SIG-M5 (cell line): Measurements from ENCODE around the gene CLDN19.
A peak's percentile ranks its signal among the peaks of the same experiment; 100 is the strongest.

Experiments
- DNase-seq: peaks from one replicate; lab custom pipeline; 2025; lab: John Stamatoyannopoulos, UW

CLDN19 gene

GRCh38 chr1:42739753-42740700, at the start of gene CLDN19:
Gene CLDN19 (minus strand): TSS chr1:42740236. CDS start chr1:42740063, 173 bp downstream.
- DNase-seq = no peak

- DNase-seq = no peak
These were observed 48.0 kb upstream of the CLDN19 start for GRCh38 chr1:42788021-42788420.

GRCh38 chr1:42786097-42786496, 46.1 kb upstream of the CLDN19 start:
- DNase-seq = no peak

- no peak for DNase-seq
These were observed 45.1 kb upstream of the CLDN19 start, which contains the start of gene TMEM269 for GRCh38 chr1:42784946-42785693. Gene TMEM269 (plus strand): TSS chr1:42784991. CDS start chr1:42789894, 4,903 bp downstream.

GRCh38 chr1:42784547-42784945, 44.5 kb upstream of the CLDN19 start:
- DNase-seq = no peak

- no peak for DNase-seq
These were observed 43.1 kb upstream of the CLDN19 start for GRCh38 chr1:42783092-42783491.

- DNase-seq = no peak
These were observed 40.1 kb upstream of the CLDN19 start for GRCh38 chr1:42780176-42780575.

GRCh38 chr1:42779725-42780124, 39.7 kb upstream of the CLDN19 start:
- DNase-seq = no peak

- no peak for DNase-seq
These were observed 37.8 kb upstream of the CLDN19 start for GRCh38 chr1:42777852-42778251.

GRCh38 chr1:42776502-42776901, 36.5 kb upstream of the CLDN19 start:
- no peak for DNase-seq

- no peak for DNase-seq
These were observed 35.0 kb upstream of the CLDN19 start for GRCh38 chr1:42774928-42775526.

- DNase-seq = no peak
These were observed 33.4 kb upstream of the CLDN19 start for GRCh38 chr1:42773420-42773819.

- DNase-seq = no peak
These were observed 29.8 kb upstream of the CLDN19 start for GRCh38 chr1:42769811-42770210.

- no peak for DNase-seq
These were observed 28.1 kb upstream of the CLDN19 start for GRCh38 chr1:42768172-42768571.

- DNase-seq = no peak
These were observed 27.5 kb upstream of the CLDN19 start for GRCh38 chr1:42767510-42768000.

GRCh38 chr1:42766741-42767509, 26.9 kb upstream of the CLDN19 start, which contains the start of the genes C1orf50 and P3H1:
Gene C1orf50 (plus strand): TSS chr1:42767249. CDS start chr1:42767312, 63 bp downstream.
Gene P3H1 (minus strand): TSS chr1:42767028. CDS start chr1:42766971, 57 bp downstream.
- DNase-seq = peak; percentile 91

GRCh38 chr1:42765832-42766740, 26.1 kb upstream of the CLDN19 start:
- no peak for DNase-seq

- no peak for DNase-seq
These were observed 25.2 kb upstream of the CLDN19 start for GRCh38 chr1:42765269-42765668.

- no peak for DNase-seq
These were observed 22.2 kb upstream of the CLDN19 start for GRCh38 chr1:42762269-42762668.

- DNase-seq = no peak
These were observed 21.5 kb upstream of the CLDN19 start for GRCh38 chr1:42761567-42761966.
